ENCODE measurements around the gene ZNF155.

GRCh38 chr19:43940719-43941118 lies 43.3 kb upstream of the ZNF155 start:
- TF ChIP-seq CTCF (IDR thresholded peaks at IDR 0.05) (no peak), ZFX (IDR thresholded peaks at IDR 0.05; ENCODE audit: borderline replicate concordance) (no peak)
